Measurements from ENCODE around the gene SOS1.

DNA sequence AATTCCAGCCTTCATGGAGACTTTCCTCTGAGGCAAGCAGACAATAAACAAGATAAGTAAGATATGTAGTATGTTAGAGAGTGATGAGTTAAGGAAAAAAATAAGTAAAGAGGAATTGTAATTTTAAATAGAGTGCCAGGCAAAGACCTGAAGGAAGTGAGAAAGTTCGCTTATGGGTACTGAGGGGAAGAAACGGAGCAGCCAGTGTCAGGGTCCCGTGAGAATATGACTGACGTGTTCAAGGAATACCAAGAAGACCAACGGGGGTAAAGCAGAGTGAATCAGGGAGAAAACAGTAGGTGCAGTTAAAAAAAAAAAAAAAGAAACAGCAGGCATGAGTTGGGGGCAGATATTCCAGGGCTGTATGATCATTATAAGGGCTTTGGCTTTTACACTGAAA, 186.1 kb downstream of the SOS1 start:
- TF ChIP-seq, protein P1, sequence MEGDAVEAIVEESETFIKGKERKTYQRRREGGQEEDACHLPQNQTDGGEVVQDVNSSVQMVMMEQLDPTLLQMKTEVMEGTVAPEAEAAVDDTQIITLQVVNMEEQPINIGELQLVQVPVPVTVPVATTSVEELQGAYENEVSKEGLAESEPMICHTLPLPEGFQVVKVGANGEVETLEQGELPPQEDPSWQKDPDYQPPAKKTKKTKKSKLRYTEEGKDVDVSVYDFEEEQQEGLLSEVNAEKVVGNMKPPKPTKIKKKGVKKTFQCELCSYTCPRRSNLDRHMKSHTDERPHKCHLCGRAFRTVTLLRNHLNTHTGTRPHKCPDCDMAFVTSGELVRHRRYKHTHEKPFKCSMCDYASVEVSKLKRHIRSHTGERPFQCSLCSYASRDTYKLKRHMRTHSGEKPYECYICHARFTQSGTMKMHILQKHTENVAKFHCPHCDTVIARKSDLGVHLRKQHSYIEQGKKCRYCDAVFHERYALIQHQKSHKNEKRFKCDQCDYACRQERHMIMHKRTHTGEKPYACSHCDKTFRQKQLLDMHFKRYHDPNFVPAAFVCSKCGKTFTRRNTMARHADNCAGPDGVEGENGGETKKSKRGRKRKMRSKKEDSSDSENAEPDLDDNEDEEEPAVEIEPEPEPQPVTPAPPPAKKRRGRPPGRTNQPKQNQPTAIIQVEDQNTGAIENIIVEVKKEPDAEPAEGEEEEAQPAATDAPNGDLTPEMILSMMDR (IDR thresholded peaks at IDR 0.05 in 4 of 5, conservative IDR thresholded peaks at IDR 0.05 in 1 of 5), result no peak
- no peak for TF ChIP-seq POLR2A (IDR thresholded peaks at IDR 0.05)

All from gastrocnemius medialis (tissue), 4 donors.